SK-N-MC (cell line): ENCODE results near the gene CLEC2D.

Experiments used
- EZH2 ChIP-seq: fragments of 200-600 bp; sonication (generic); IDR thresholded peaks from one replicate; pipeline ENCODE4 v1.6.1; 2017; ENCODE audit warnings: antibody characterized with exemption
- FOXP2 ChIP-seq: optimal IDR thresholded peaks from 2 replicates; pipeline ENCODE3; 2011; ENCODE audit warnings: mild to moderate bottlenecking, moderate library complexity; ENCODE audit not compliant: insufficient read depth; ENCODE audit errors: extremely low read length, control extremely low read depth
- POLR2AphosphoS5 ChIP-seq: IDR thresholded peaks from 2 replicates; pipeline ENCODE4 v1.6.1; 2012; ENCODE audit warnings: mild to moderate bottlenecking, low read depth, low read length, borderline replicate concordance

DNA sequence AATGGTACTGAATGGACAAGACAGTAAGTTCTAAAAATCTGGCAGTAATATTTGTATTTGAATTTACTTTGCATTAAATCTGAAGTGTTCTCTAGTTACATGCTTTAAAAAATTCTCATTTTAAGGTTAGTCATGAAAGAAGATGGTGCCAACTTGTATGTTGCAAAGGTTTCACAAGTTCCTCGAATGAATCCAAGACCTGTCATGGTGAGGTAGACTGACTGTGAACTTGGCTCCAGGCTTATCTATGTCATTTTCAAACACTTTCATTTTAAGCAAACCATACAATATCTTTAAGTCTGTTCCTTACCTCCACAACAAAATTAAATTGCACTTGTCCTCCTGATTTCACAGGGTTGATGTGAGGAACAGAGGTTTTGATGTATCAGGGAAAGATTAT is 23.4 kb downstream of the CLEC2D start:
- no peak for TF ChIP-seq EZH2
- TF ChIP-seq POLR2AphosphoS5 = no peak
- TF ChIP-seq FOXP2 = no peak
